Liver (tissue), 9 donors: ENCODE results near the gene TMEM116. TPM values are rescaled to one million over a fixed set of nuclear protein-coding genes. Genes with fewer than 3 reads are reported as not detected.

Experiments
- DNase-seq: peaks from one replicate; pipeline ENCODE4 v3.0.0-alpha.2; 2017; ENCODE audit warnings: low spot score
- H3K27ac ChIP-seq, 2 donors: one replicate each; pipeline ENCODE4 v1.7.0; 2013; ENCODE audit warnings: inconsistent platforms in 2 of 2, low read length in 2 of 2, control low read depth in 1 of 2, low read depth in 1 of 2, mild to moderate bottlenecking in 1 of 2
- H3K27me3 ChIP-seq, 4 donors: one replicate each; pipeline versions ENCODE4 v1.6.1 to v1.7.0; 2013; ENCODE audit warnings: low read length in 3 of 4, inconsistent platforms in 1 of 4, mild to moderate bottlenecking in 1 of 4, moderate library complexity in 1 of 4; ENCODE audit not compliant: control insufficient read depth in 4 of 4, insufficient read depth in 4 of 4
- H3K36me3 ChIP-seq, 4 donors: one replicate each; pipeline versions ENCODE4 v1.6.1 to v1.7.0; 2013; ENCODE audit warnings: low read length in 3 of 4, mild to moderate bottlenecking in 3 of 4, low read depth in 1 of 4, moderate library complexity in 1 of 4; ENCODE audit not compliant: control insufficient read depth in 4 of 4, insufficient read depth in 3 of 4
- H3K4me1 ChIP-seq, 4 donors: one replicate each; pipeline versions ENCODE4 v1.6.1 to v1.7.0; 2013; ENCODE audit warnings: low read length in 3 of 4, mild to moderate bottlenecking in 3 of 4, moderate library complexity in 1 of 4; ENCODE audit not compliant: control insufficient read depth in 4 of 4, insufficient read depth in 4 of 4
- H3K4me3 ChIP-seq, 3 donors: one replicate each; pipeline versions ENCODE4 v1.6.1 to v1.7.0; 2013; ENCODE audit warnings: low read length in 3 of 3, control low read depth in 1 of 3, low read depth in 1 of 3, mild to moderate bottlenecking in 1 of 3
- H3K9ac ChIP-seq, 2 donors: one replicate each; pipeline ENCODE4 v1.7.0; 2013; ENCODE audit warnings: low read length in 2 of 2, mild to moderate bottlenecking in 2 of 2, moderate library complexity in 2 of 2, control low read depth in 1 of 2, low read depth in 1 of 2
- H3K9me3 ChIP-seq, 4 donors: one replicate each; pipeline versions ENCODE4 v1.6.1 to v1.7.0; 2013; ENCODE audit warnings: low read length in 3 of 4; ENCODE audit not compliant: control insufficient read depth in 4 of 4
- ATF3 ChIP-seq: IDR thresholded peaks from 2 replicates; pipeline ENCODE4 v1.6.1; 2016; ENCODE audit warnings: antibody characterized with exemption
- CTCF ChIP-seq: fragments of 150-350 bp; IDR thresholded peaks from 2 replicates; pipeline ENCODE4 v1.5.1; 2017; ENCODE audit warnings: improper control_type of control experiment, low read depth, low read length; ENCODE audit not compliant: missing input control
- EGR1 ChIP-seq, 2 donors: IDR thresholded peaks; 2 replicates each; pipeline ENCODE4 v1.6.1; 2016 to 2018; ENCODE audit warnings: antibody characterized with exemption in 2 of 2, low read depth in 2 of 2
- FOXA1 ChIP-seq: IDR thresholded peaks from 2 replicates; pipeline ENCODE4 v1.6.1; 2016; ENCODE audit warnings: antibody characterized with exemption
- FOXA2 ChIP-seq: IDR thresholded peaks from 2 replicates; pipeline ENCODE4 v1.6.1; 2016; ENCODE audit warnings: antibody characterized with exemption
- GABPA ChIP-seq, 2 donors: IDR thresholded peaks in 1 of 2; conservative IDR thresholded peaks in 1 of 2; 2 replicates each; pipeline ENCODE4 v1.6.1; 2016; ENCODE audit warnings: antibody characterized with exemption in 2 of 2, mild to moderate bottlenecking in 1 of 2, moderate library complexity in 1 of 2
- HNF4A ChIP-seq, 2 donors: conservative IDR thresholded peaks; 2 replicates each; pipeline ENCODE4 v1.6.1; 2016; ENCODE audit warnings: antibody characterized with exemption in 2 of 2, mild to moderate bottlenecking in 2 of 2
- HNF4G ChIP-seq: IDR thresholded peaks from 2 replicates; pipeline ENCODE4 v1.6.1; 2016; ENCODE audit warnings: antibody characterized with exemption
- JUND ChIP-seq, 2 donors: IDR thresholded peaks; 2 replicates each; pipeline ENCODE4 v1.6.1; 2016; ENCODE audit warnings: antibody characterized with exemption in 2 of 2
- MAX ChIP-seq: IDR thresholded peaks from 2 replicates; pipeline ENCODE4 v1.6.1; 2016; ENCODE audit warnings: antibody characterized with exemption
- NR2F2 ChIP-seq: IDR thresholded peaks from 2 replicates; pipeline ENCODE4 v1.6.1; 2016; ENCODE audit warnings: antibody characterized with exemption
- RAD21 ChIP-seq, 2 donors: IDR thresholded peaks; 2 replicates each; pipeline ENCODE4 v1.6.1; 2016; ENCODE audit warnings: antibody characterized with exemption in 2 of 2, mild to moderate bottlenecking in 2 of 2
- REST ChIP-seq: IDR thresholded peaks from 2 replicates; pipeline ENCODE4 v1.6.1; 2016; ENCODE audit warnings: antibody characterized with exemption, mild to moderate bottlenecking
- RXRA ChIP-seq, 2 donors: IDR thresholded peaks; 2 replicates each; pipeline ENCODE4 v1.6.1; 2017 to 2018; ENCODE audit warnings: antibody characterized with exemption in 2 of 2, mild to moderate bottlenecking in 1 of 2
- SP1 ChIP-seq: IDR thresholded peaks from 2 replicates; pipeline ENCODE4 v1.6.1; 2018; ENCODE audit warnings: antibody characterized with exemption, mild to moderate bottlenecking
- TAF1 ChIP-seq: conservative IDR thresholded peaks from 2 replicates; pipeline ENCODE4 v1.6.1; 2016; ENCODE audit warnings: antibody characterized with exemption, mild to moderate bottlenecking
- YY1 ChIP-seq: IDR thresholded peaks from 2 replicates; pipeline ENCODE4 v1.6.1; 2016; ENCODE audit warnings: antibody characterized with exemption, mild to moderate bottlenecking
- ZBTB33 ChIP-seq: IDR thresholded peaks from 2 replicates; pipeline ENCODE4 v1.6.1; 2016; ENCODE audit warnings: antibody characterized with exemption
- WGBS: extraction: QIAGEN DNeasy Blood & Tissue Kit; methylation state at CpG from one replicate; pipeline ENCODE4 v1.1.7; 2013; 5-methylcytosine and 5-hydroxymethylcytosine counted together
- polyA plus RNA-seq, 2 donors: library from polyadenylated mRNA; stranded (reverse) in 1 of 2; unstranded in 1 of 2; fragments of 200-250 nt in 1 of 2; fragments of >200 nt in 1 of 2; fragmentation: Nextera tagmentation in 1 of 2; extraction: Ambion mirVana in 1 of 2; gene quantifications; one replicate each; pipeline versions ENCODE4 v1.2.1 to v1.2.3, GENCODE V29; 2013 to 2015
- total RNA-seq, 2 donors: library from RNA; depleted of rRNA; stranded (reverse); fragments of >200 nt; gene quantifications; one replicate each; pipeline ENCODE4 v1.2.3, GENCODE V29; 2014
- donor health status: healthy.
- donor health status: healthy.
- donor health status: healthy.
- donor health status: healthy.
- donor health status: healthy.

TMEM116 gene
- total and polyA plus RNA-seq, 4 donors = 4.9 to 11.6 (median 6.6) TPM

GRCh38 chr12:111984820-111985219, 28.1 kb downstream of the TMEM116 start:
- peaks cover 0 to 2% (median 0%) of the 10 kb centered on the region in 4 donors for H3K36me3 ChIP-seq
- no peak overlapping the region for H3K4me3 ChIP-seq
- WGBS = 80% methylated on average over 2 of the region's 2 CpGs
- DNase-seq = no peak
- no peak overlapping the region for H3K9ac ChIP-seq
- H3K9me3 ChIP-seq = no peaks in the 10 kb centered on the region
- H3K4me1 ChIP-seq = no peaks in the 10 kb centered on the region
- TF ChIP-seq NR2F2 (no peak), JUND (IDR thresholded peaks at IDR 0.05) (no peak), ZBTB33 (no peak), RXRA (IDR thresholded peaks at IDR 0.05) (no peak), HNF4A (conservative IDR thresholded peaks at IDR 0.05) (no peak), HNF4G (no peak), REST (no peak), TAF1 (no peak), EGR1 (IDR thresholded peaks at IDR 0.05; ENCODE audit: low read depth in 2 of 2) (no peak), FOXA1 (no peak), GABPA (IDR thresholded peaks at IDR 0.05 in 1 of 2, conservative IDR thresholded peaks at IDR 0.05 in 1 of 2) (no peak), SP1 (no peak), YY1 (no peak), ATF3 (no peak), FOXA2 (no peak), MAX (no peak), CTCF (no peak), RAD21 (IDR thresholded peaks at IDR 0.05) (no peak)
- no peak overlapping the region for H3K27ac ChIP-seq
- H3K27me3 ChIP-seq = no peaks in the 10 kb centered on the region

- Histone ChIP-seq H3K4me3 (no peak overlapping the region), H3K9ac (no peak overlapping the region), H3K27ac (no peak overlapping the region), H3K4me1 (no peaks in the 10 kb centered on the region), H3K9me3 (no peaks in the 10 kb centered on the region), H3K36me3 (no peaks in the 10 kb centered on the region), H3K27me3 (no peaks in the 10 kb centered on the region)
- no peak for DNase-seq
- no peak for TF ChIP-seq RXRA (IDR thresholded peaks at IDR 0.05)
- no peak for TF ChIP-seq MAX
- TF ChIP-seq FOXA2 = no peak
- no peak for TF ChIP-seq CTCF
- WGBS = 97% methylated on average over 2 of the region's 2 CpGs
Observed at GRCh38 chr12:111981987-111982386, 31.0 kb downstream of the TMEM116 start.
